Neural crest cell (in vitro differentiated cells): ENCODE results near the gene ISM1. TPM values are rescaled to one million over a fixed set of nuclear protein-coding genes. Genes with fewer than 3 reads are reported as not detected.

Experiments used
- DNase-seq: peaks from one replicate; pipeline ENCODE4 v3.0.0; 2021; ENCODE audit warnings: low read depth, mixed read lengths, low spot score
- H3K27ac Mint-ChIP-seq: one replicate; pipeline ENCODE4 v1.8.0; 2021; ENCODE audit warnings: mild to moderate bottlenecking, mixed read lengths; ENCODE audit not compliant: unreplicated experiment
- H3K27me3 Mint-ChIP-seq: 2 replicates; pipeline ENCODE4 v1.8.0; 2021; ENCODE audit warnings: low read depth, mild to moderate bottlenecking, mixed read lengths
- H3K36me3 Mint-ChIP-seq: 2 replicates; pipeline ENCODE4 v1.8.0; 2021; ENCODE audit warnings: low read depth, mild to moderate bottlenecking, mixed read lengths
- H3K4me1 Mint-ChIP-seq: 2 replicates; pipeline ENCODE4 v1.8.0; 2021; ENCODE audit warnings: mixed read lengths
- H3K4me3 Mint-ChIP-seq: one replicate; pipeline ENCODE4 v1.8.0; 2021; ENCODE audit warnings: mild to moderate bottlenecking, mixed read lengths
- H3K9me3 Mint-ChIP-seq: 2 replicates; pipeline ENCODE4 v1.8.0; 2021; ENCODE audit warnings: mixed read lengths
- CTCF ChIP-seq: fragments of 200-600 bp; sonication (generic); conservative IDR thresholded peaks from 2 replicates; pipeline ENCODE4 v1.5.0; 2021; ENCODE audit warnings: antibody characterized with exemption, mild to moderate bottlenecking
- total RNA-seq: library from RNA; stranded (reverse); gene quantifications from 2 replicates; pipeline ENCODE4 v1.2.1, GENCODE V29; 2021

Gene ISM1
- total RNA-seq, 1 donor from 2014 or later, result 0.33 TPM

GRCh38 chr20:13286052-13286451, 65.0 kb downstream of the ISM1 start:
- Mint-ChIP-seq H3K4me3 (no peak overlapping the region), H3K36me3 (no peaks in the 10 kb centered on the region), H3K27me3 (no peaks in the 10 kb centered on the region), H3K27ac (no peak overlapping the region), H3K9me3 (no peaks in the 10 kb centered on the region), H3K4me1 (no peaks in the 10 kb centered on the region)
- DNase-seq, result no peak
- no peak for TF ChIP-seq CTCF

GRCh38 chr20:13286607-13287006, 65.5 kb downstream of the ISM1 start:
- Mint-ChIP-seq H3K36me3 (no peaks in the 10 kb centered on the region), H3K9me3 (no peaks in the 10 kb centered on the region), H3K27me3 (no peaks in the 10 kb centered on the region), H3K4me1 (no peaks in the 10 kb centered on the region), H3K27ac (no peak overlapping the region), H3K4me3 (no peak overlapping the region)
- no peak for TF ChIP-seq CTCF
- DNase-seq, result no peak

GRCh38 chr20:13288357-13288756, 67.3 kb downstream of the ISM1 start:
- no peaks in the 10 kb centered on the region for H3K4me1 Mint-ChIP-seq
- H3K9me3 Mint-ChIP-seq, result no peaks in the 10 kb centered on the region
- TF ChIP-seq CTCF, result no peak
- no peak overlapping the region for H3K4me3 Mint-ChIP-seq
- H3K27me3 Mint-ChIP-seq, result no peaks in the 10 kb centered on the region
- DNase-seq, result no peak
- no peak overlapping the region for H3K27ac Mint-ChIP-seq
- no peaks in the 10 kb centered on the region for H3K36me3 Mint-ChIP-seq

GRCh38 chr20:13289031-13289430, 68.0 kb downstream of the ISM1 start:
- no peak for TF ChIP-seq CTCF
- no peaks in the 10 kb centered on the region for H3K9me3 Mint-ChIP-seq
- H3K27ac Mint-ChIP-seq, result no peak overlapping the region
- H3K36me3 Mint-ChIP-seq, result no peaks in the 10 kb centered on the region
- no peaks in the 10 kb centered on the region for H3K27me3 Mint-ChIP-seq
- no peaks in the 10 kb centered on the region for H3K4me1 Mint-ChIP-seq
- DNase-seq, result no peak
- H3K4me3 Mint-ChIP-seq, result no peak overlapping the region

- no peak for DNase-seq
- no peaks in the 10 kb centered on the region for H3K4me1 Mint-ChIP-seq
- H3K4me3 Mint-ChIP-seq, result no peak overlapping the region
- no peaks in the 10 kb centered on the region for H3K27me3 Mint-ChIP-seq
- no peak for TF ChIP-seq CTCF
- no peak overlapping the region for H3K27ac Mint-ChIP-seq
- no peaks in the 10 kb centered on the region for H3K9me3 Mint-ChIP-seq
- no peaks in the 10 kb centered on the region for H3K36me3 Mint-ChIP-seq
Observed at GRCh38 chr20:13290724-13291123, 69.7 kb downstream of the ISM1 start.

- H3K9me3 Mint-ChIP-seq, result no peaks in the 10 kb centered on the region
- no peak overlapping the region for H3K4me3 Mint-ChIP-seq
- no peaks in the 10 kb centered on the region for H3K27me3 Mint-ChIP-seq
- no peaks in the 10 kb centered on the region for H3K4me1 Mint-ChIP-seq
- no peak for TF ChIP-seq CTCF
- DNase-seq, result no peak
- no peak overlapping the region for H3K27ac Mint-ChIP-seq
- H3K36me3 Mint-ChIP-seq, result no peaks in the 10 kb centered on the region
Observed at GRCh38 chr20:13291157-13291556, 70.1 kb downstream of the ISM1 start.
